OCI-LY1 (cell line): ENCODE measurements around the gene REX1BD.

Source experiments
- H2AFZ ChIP-seq: fragments of 200-600 bp; sonication (generic), shearing (Covaris generic); 2 replicates; pipeline ENCODE4 v1.6.0; 2014; ENCODE audit warnings: antibody characterized with exemption, mild to moderate bottlenecking, low read length
- H3F3A ChIP-seq: fragments of 200-600 bp; sonication (generic), shearing (Covaris generic); 2 replicates; pipeline ENCODE4 v1.6.0; 2014; ENCODE audit warnings: mild to moderate bottlenecking, antibody characterized with exemption, low read length, moderate library complexity; ENCODE audit not compliant: insufficient read depth
- H3K27ac ChIP-seq: fragments of 200-600 bp; sonication (generic); 2 replicates; pipeline ENCODE4 v1.5.1; 2014; ENCODE audit warnings: low read length, mixed run types, mild to moderate bottlenecking, low read depth; ENCODE audit not compliant: poor library complexity, severe bottlenecking
- H3K27me3 ChIP-seq: fragments of 200-600 bp; sonication (generic); 2 replicates; pipeline ENCODE4 v1.6.0; 2014; ENCODE audit warnings: antibody characterized with exemption, mild to moderate bottlenecking, low read length, moderate library complexity; ENCODE audit not compliant: insufficient read depth
- H3K36me3 ChIP-seq: fragments of 200-600 bp; sonication (generic); 2 replicates; pipeline ENCODE4 v1.6.1; 2014; ENCODE audit warnings: mild to moderate bottlenecking, antibody characterized with exemption, low read length, moderate library complexity, mixed read lengths; ENCODE audit not compliant: insufficient read depth
- H3K4me1 ChIP-seq: fragments of 200-600 bp; sonication (generic); 2 replicates; pipeline ENCODE4 v1.5.1; 2014; ENCODE audit warnings: mild to moderate bottlenecking, low read length, moderate library complexity; ENCODE audit not compliant: insufficient read depth, severe bottlenecking
- H3K4me2 ChIP-seq: fragments of 200-600 bp; sonication (generic), shearing (Covaris generic); 2 replicates; pipeline ENCODE4 v1.6.1; 2014; ENCODE audit warnings: low read length
- H3K4me3 ChIP-seq: fragments of 200-600 bp; sonication (generic); 2 replicates; pipeline ENCODE4 v1.5.1; 2014; ENCODE audit warnings: low read length, low read depth, mild to moderate bottlenecking, mixed read lengths; ENCODE audit not compliant: poor library complexity, severe bottlenecking
- H3K79me2 ChIP-seq: fragments of 200-600 bp; shearing (Covaris generic); 2 replicates; pipeline ENCODE4 v1.6.1; 2016; ENCODE audit warnings: mixed run types, low read length, mixed read lengths; ENCODE audit not compliant: insufficient read depth
- H3K9ac ChIP-seq: fragments of 200-600 bp; sonication (generic), shearing (Covaris generic); 2 replicates; pipeline ENCODE4 v1.6.1; 2014; ENCODE audit warnings: mild to moderate bottlenecking, low read length, mixed read lengths
- H3K9me2 ChIP-seq: fragments of 200-600 bp; sonication (generic), shearing (Covaris generic); 2 replicates; pipeline ENCODE4 v1.6.1; 2014; ENCODE audit warnings: low read depth, mild to moderate bottlenecking, low read length, mixed read lengths
- H3K9me3 ChIP-seq: fragments of 200-600 bp; shearing (Covaris generic); 2 replicates; pipeline ENCODE4 v1.6.1; 2014; ENCODE audit warnings: low read length, mixed read lengths
- H4K20me1 ChIP-seq: fragments of 200-600 bp; sonication (generic), shearing (Covaris generic); 2 replicates; pipeline ENCODE4 v1.6.0; 2016; ENCODE audit warnings: mild to moderate bottlenecking, low read length; ENCODE audit not compliant: insufficient read depth
- CTCF ChIP-seq: fragments of 200-600 bp; sonication (generic), shearing (Covaris generic); IDR thresholded peaks from 2 replicates; pipeline ENCODE4 v1.5.1; 2017; ENCODE audit warnings: mild to moderate bottlenecking, antibody characterized with exemption, low read length, moderate library complexity, mixed read lengths
- EZH2 ChIP-seq: fragments of 200-600 bp; sonication (generic), shearing (Covaris generic); IDR thresholded peaks from 2 replicates; pipeline ENCODE4 v1.8.0; 2017; ENCODE audit warnings: borderline replicate concordance, mixed run types, mild to moderate bottlenecking, antibody characterized with exemption, low read length, moderate library complexity, mixed read lengths

The REX1BD gene

GRCh38 chr19:18562086-18562485 lies 26.5 kb upstream of the REX1BD start:
- no peak overlapping the region for H3K4me2 ChIP-seq
- H4K20me1 ChIP-seq: no peaks in the 10 kb centered on the region
- peaks cover 13% of the 10 kb centered on the region for H3K79me2 ChIP-seq
- H3K9ac ChIP-seq: no peak overlapping the region
- H3K9me2 ChIP-seq: no peaks in the 10 kb centered on the region
- H3K9me3 ChIP-seq: no peaks in the 10 kb centered on the region
- no peak overlapping the region for H3K4me3 ChIP-seq
- H2AFZ ChIP-seq: no peak overlapping the region
- H3K27me3 ChIP-seq: no peaks in the 10 kb centered on the region
- H3F3A ChIP-seq: no peaks in the 10 kb centered on the region
- no peak for TF ChIP-seq EZH2
- no peak for TF ChIP-seq CTCF
- peaks cover 17% of the 10 kb centered on the region for H3K4me1 ChIP-seq
- no peak overlapping the region for H3K27ac ChIP-seq
- H3K36me3 ChIP-seq: peaks cover 51% of the 10 kb centered on the region

GRCh38 chr19:18566953-18567352 lies 21.6 kb upstream of the REX1BD start:
- Histone ChIP-seq H2AFZ (no peak overlapping the region), H3K4me2 (no peak overlapping the region), H3K4me1 (peaks cover 7% of the 10 kb centered on the region), H3K9ac (no peak overlapping the region), H3K79me2 (peaks cover under 1% of the 10 kb centered on the region; the same call in 1 of the 2 replicates), H3K9me3 (no peaks in the 10 kb centered on the region), H3K27ac (no peak overlapping the region), H3K27me3 (no peaks in the 10 kb centered on the region), H4K20me1 (no peaks in the 10 kb centered on the region), H3F3A (no peaks in the 10 kb centered on the region), H3K36me3 (peaks cover 75% of the 10 kb centered on the region), H3K9me2 (no peaks in the 10 kb centered on the region), H3K4me3 (no peak overlapping the region)
- TF ChIP-seq CTCF: no peak
- no peak for TF ChIP-seq EZH2

GRCh38 chr19:18568367-18568766 lies 20.2 kb upstream of the REX1BD start:
- H3K4me3 ChIP-seq: no peak overlapping the region
- no peaks in the 10 kb centered on the region for H3K27me3 ChIP-seq
- H2AFZ ChIP-seq: no peak overlapping the region
- no peak for TF ChIP-seq CTCF
- TF ChIP-seq EZH2: no peak
- H3K79me2 ChIP-seq: peaks cover 10% of the 10 kb centered on the region
- no peak overlapping the region for H3K27ac ChIP-seq
- H3K9me3 ChIP-seq: no peaks in the 10 kb centered on the region
- no peaks in the 10 kb centered on the region for H3F3A ChIP-seq
- H4K20me1 ChIP-seq: no peaks in the 10 kb centered on the region; the same call in 1 of the 2 replicates
- no peak overlapping the region for H3K4me2 ChIP-seq
- H3K4me1 ChIP-seq: peaks cover 17% of the 10 kb centered on the region
- H3K9ac ChIP-seq: no peak overlapping the region
- H3K9me2 ChIP-seq: no peaks in the 10 kb centered on the region
- H3K36me3 ChIP-seq: peaks cover 69% of the 10 kb centered on the region
